Mucosa of descending colon (tissue), 3 donors: ENCODE data around the gene ELF2. TPM values are rescaled to one million over a fixed set of nuclear protein-coding genes. Genes with fewer than 3 reads are reported as not detected.

Experiments used
- ATAC-seq: fragments of 200-7000 bp; cut with Tn5 transposase; one replicate; pipeline ENCODE4 v1.9.1; 2020; ENCODE audit warnings: mild to moderate bottlenecking, moderate library complexity
- DNase-seq, 3 donors: peaks; one replicate each; pipeline ENCODE4 v3.0.0-alpha.2; 2020
- H3K36me3 ChIP-seq: fragments of 200-600 bp; one replicate; pipeline ENCODE4 v1.8.0; 2021; ENCODE audit warnings: low read depth, mild to moderate bottlenecking
- H3K4me1 ChIP-seq: fragments of 200-600 bp; one replicate; pipeline ENCODE4 v1.8.0; 2021; ENCODE audit warnings: low read depth, mild to moderate bottlenecking
- H3K4me3 ChIP-seq: fragments of 200-600 bp; one replicate; pipeline ENCODE4 v1.8.0; 2021; ENCODE audit warnings: mild to moderate bottlenecking
- H3K9me3 ChIP-seq: fragments of 200-600 bp; one replicate; pipeline ENCODE4 v1.8.0; 2021; ENCODE audit warnings: mild to moderate bottlenecking
- CTCF ChIP-seq: fragments of 200-600 bp; IDR thresholded peaks from one replicate; pipeline ENCODE4 v1.8.0; 2022; ENCODE audit warnings: antibody characterized with exemption, mild to moderate bottlenecking
- intact Hi-C, 2 donors: fragments of 100-400 bp; cut with DNase I in 1 of 2; cut with micrococcal nuclease in 1 of 2; formaldehyde crosslinking; loops; one replicate each; pipeline versions ENCODE4 v1.11.0 to v1.11.1; 2022; cut with DNase I, micrococcal nuclease
- total RNA-seq, 3 donors: library from RNA; stranded (reverse); fragmentation: NEBNext Ultra II Directional in 2 of 3; extraction: Animal tissue kit (Norgen Biotek cat#: 25700) in 2 of 3; gene quantifications; one replicate each; pipeline versions ENCODE4 v1.2.1 to v1.2.4, GENCODE V29; 2021 to 2023
- donor health status: DM: no; HTN: no; CAD: no; lungs with moderate emphysema.
- donor health status: DM: no; HTN: no; CAD: no.
- donor health status: DM: no; HTN: yes; CAD: no.

The ELF2 gene
- total RNA-seq, 3 donors from 2014 or later, result 34.9 to 67.2 (median 51.9) TPM

DNA sequence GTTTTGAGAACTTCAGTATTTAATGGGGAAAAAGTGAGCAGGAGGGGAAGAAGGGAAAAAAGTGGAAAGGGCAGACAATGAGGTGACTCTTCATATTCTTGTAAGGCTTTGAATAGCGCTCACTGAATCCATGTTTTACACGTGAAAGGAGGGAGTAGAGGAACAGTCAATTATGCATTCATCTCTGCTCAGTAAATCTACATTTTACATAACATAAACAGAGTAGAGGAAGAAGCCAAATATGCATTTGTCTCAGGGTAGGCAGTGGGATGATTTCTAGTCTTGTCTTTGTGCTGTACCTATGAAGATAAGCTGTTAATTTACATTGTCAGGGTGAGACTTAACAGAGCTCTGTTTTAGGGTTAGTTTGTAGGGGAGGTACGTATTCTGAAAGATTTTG is 19.4 kb upstream of the ELF2 start:
- ATAC-seq (no peak), DNase-seq (no peak)
- Histone ChIP-seq H3K36me3 (no peaks in the 10 kb centered on the region), H3K9me3 (no peaks in the 10 kb centered on the region), H3K4me1 (no peaks in the 10 kb centered on the region), H3K4me3 (no peak overlapping the region)
- intact Hi-C loops, result no loop called here
- no peak for TF ChIP-seq CTCF

DNA sequence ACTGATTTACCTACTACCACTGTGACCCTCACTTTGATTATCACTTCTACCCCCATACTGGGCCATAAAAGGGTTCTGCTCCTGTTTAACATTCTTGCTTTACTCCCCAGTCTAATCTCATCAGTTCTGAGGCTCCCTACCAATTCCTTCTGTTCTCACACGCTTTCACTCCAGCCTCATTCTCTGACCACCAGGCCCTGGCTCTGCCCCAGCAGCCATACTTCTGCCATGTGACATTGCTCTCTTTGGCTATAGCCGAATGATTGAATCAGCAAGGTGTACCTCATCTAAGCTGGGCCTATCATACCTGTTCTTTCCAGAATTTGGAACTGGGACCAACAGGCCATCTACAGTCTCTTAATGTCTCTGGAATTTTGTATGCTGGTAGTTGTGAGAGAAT is 14.4 kb upstream of the ELF2 start:
- Histone ChIP-seq H3K4me1 (no peaks in the 10 kb centered on the region), H3K4me3 (no peak overlapping the region), H3K9me3 (no peaks in the 10 kb centered on the region), H3K36me3 (no peaks in the 10 kb centered on the region)
- ATAC-seq (no peak), DNase-seq (no peak)
- TF ChIP-seq CTCF, result no peak
- intact Hi-C loops, result no loop called here

DNA sequence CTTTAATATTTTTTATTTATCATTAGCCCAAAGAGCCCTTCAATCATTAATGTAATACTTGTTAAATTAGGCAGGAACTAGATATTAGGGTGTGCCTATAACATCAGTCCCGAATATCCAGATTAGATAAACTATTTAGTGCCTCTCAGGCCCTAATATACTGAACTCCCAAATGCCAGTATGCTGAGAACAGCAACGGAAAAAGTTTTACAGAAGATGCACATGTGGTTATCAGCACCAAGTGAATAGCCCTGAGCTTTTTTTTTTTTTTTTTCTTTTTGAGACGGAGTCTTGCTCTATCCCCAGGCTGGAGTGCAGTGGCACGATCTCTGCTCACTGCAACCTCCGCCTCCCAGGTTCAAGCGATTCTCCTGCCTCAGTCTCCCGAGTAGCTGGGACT is 13.0 kb upstream of the ELF2 start:
- no peak for TF ChIP-seq CTCF
- DNase-seq (no peak), ATAC-seq (no peak)
- Histone ChIP-seq H3K4me3 (no peak overlapping the region), H3K4me1 (no peaks in the 10 kb centered on the region), H3K9me3 (no peaks in the 10 kb centered on the region), H3K36me3 (no peaks in the 10 kb centered on the region)
- intact Hi-C loops, result no loop called here

DNA sequence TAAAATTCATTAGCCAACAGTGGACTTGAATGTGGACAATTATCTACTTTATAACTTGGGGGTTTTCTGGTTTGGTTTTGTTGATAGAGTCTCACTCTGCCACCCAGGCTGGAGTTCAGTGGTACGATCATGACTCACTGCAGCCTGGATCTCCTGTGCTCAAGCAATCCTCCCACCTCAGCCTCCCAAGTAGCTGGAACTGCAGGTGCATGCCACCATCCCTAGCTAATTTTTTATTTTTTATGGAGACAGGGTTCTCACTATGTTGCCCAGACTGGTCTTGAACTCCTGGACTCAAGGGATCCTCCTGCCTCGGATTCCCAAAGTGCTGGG is 12.4 kb upstream of the ELF2 start:
- DNase-seq (no peak), ATAC-seq (no peak)
- no peak overlapping the region for H3K4me3 ChIP-seq
- H3K36me3 ChIP-seq, result no peaks in the 10 kb centered on the region
- no peaks in the 10 kb centered on the region for H3K4me1 ChIP-seq
- intact Hi-C loops, result no loop called here
- no peaks in the 10 kb centered on the region for H3K9me3 ChIP-seq
- no peak for TF ChIP-seq CTCF

- DNase-seq, result no peak
- no peaks in the 10 kb centered on the region for H3K36me3 ChIP-seq
- no peak overlapping the region for H3K4me3 ChIP-seq
- ATAC-seq, result peak; percentile 53
- H3K4me1 ChIP-seq, result no peaks in the 10 kb centered on the region
- no peak for TF ChIP-seq CTCF
- H3K9me3 ChIP-seq, result no peaks in the 10 kb centered on the region
- intact Hi-C loops, result no loop called here
Observed at GRCh38 chr4:139188648-139189416, 11.8 kb upstream of the ELF2 start.

DNA sequence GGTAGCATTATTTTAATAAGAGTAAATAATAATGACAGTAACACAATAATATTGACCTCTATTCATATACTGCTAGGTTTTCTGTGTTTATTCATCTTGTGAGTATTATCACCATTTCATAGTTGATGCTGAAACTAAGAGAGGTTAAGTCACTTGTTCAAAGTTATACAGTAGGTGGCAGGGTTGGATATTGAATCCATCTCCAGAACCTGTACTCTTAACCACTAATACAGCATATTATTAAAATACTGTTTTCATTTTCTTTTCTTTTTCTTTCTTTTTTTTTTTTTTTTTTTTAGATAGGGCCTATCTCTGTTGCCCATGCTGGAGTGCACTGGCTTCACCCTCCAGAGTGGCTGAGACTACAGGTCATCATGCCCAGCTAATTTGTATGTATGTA is 7.1 kb upstream of the ELF2 start:
- Histone ChIP-seq H3K36me3 (no peaks in the 10 kb centered on the region), H3K4me3 (no peak overlapping the region), H3K9me3 (no peaks in the 10 kb centered on the region), H3K4me1 (no peaks in the 10 kb centered on the region)
- DNase-seq (no peak), ATAC-seq (no peak)
- intact Hi-C loops, result no loop called here
- TF ChIP-seq CTCF, result no peak
